Activated T-cell treated with anti-CD3 and anti-CD28 coated beads, Interleukin-2, amount 50 U/mL, for 48 hours (primary cell): Measurements from ENCODE around the gene POLE4.

ENCODE experiments used
- DNase-seq, 2 experiments: peaks; one replicate each; pipeline ENCODE4 v3.0.0-alpha.2; 2020

Gene POLE4

GRCh38 chr2:75003276-75003675, 44.8 kb downstream of the POLE4 start:
- no peak for DNase-seq

- DNase-seq, result no peak
These were observed 45.3 kb downstream of the POLE4 start for GRCh38 chr2:75003773-75004172.

GRCh38 chr2:75006041-75006440, 47.6 kb downstream of the POLE4 start:
- DNase-seq, result no peak

- DNase-seq, result no peak
These were observed 48.6 kb downstream of the POLE4 start for GRCh38 chr2:75007061-75007460.

- no peak for DNase-seq
These were observed 49.4 kb downstream of the POLE4 start for GRCh38 chr2:75007819-75008218.

GRCh38 chr2:75010571-75010970, 52.1 kb downstream of the POLE4 start:
- DNase-seq, result no peak

GRCh38 chr2:75012080-75012479, 53.6 kb downstream of the POLE4 start:
- no peak for DNase-seq

GRCh38 chr2:75018162-75018561, 59.7 kb downstream of the POLE4 start:
- DNase-seq, result no peak
